SK-N-SH (cell line): Measurements from ENCODE around the gene DNAH14. TPM values are rescaled to one million over a fixed set of nuclear protein-coding genes. Genes with fewer than 3 reads are reported as not detected.

Source experiments
- CTCF ChIA-PET: fragments of 300-600, 350-600 bp; formaldehyde crosslinking; extraction: SDS; loops from one replicate; lab custom pipeline; 2021; lab: Yijun Ruan, JAX
- POLR2A ChIA-PET: fragments of 350-600 bp; sonication (Branson Sonifier 250); formaldehyde crosslinking; extraction: SDS; loops from one replicate; lab custom pipeline; 2020; ENCODE audit warnings: antibody characterized with exemption, inconsistent platforms; lab: Yijun Ruan, JAX
- DNase-seq: peaks from one replicate; pipeline ENCODE4 v3.0.0; 2012
- H2AFZ ChIP-seq: fragments of 200-600 bp; sonication (generic); 2 replicates; pipeline ENCODE4 v1.8.1; 2016; ENCODE audit warnings: antibody characterized with exemption, mild to moderate bottlenecking, low read depth
- H3F3A ChIP-seq: fragments of 200-600 bp; sonication (generic); replicated peaks from 2 replicates; pipeline ENCODE3; 2016; ENCODE audit warnings: antibody characterized with exemption, mild to moderate bottlenecking; ENCODE audit not compliant: insufficient read depth
- H3K27ac ChIP-seq, 2 experiments: fragments of 200-500 bp in 1 of 2; fragments of 200-600 bp in 1 of 2; sonication (Bioruptor generic) in 1 of 2; sonication (generic), shearing (Covaris generic) in 1 of 2; 2 replicates each; pipeline versions ENCODE4 v1.5.1 to v1.6.1; 2014 to 2016; ENCODE audit warnings: low read depth in 2 of 2, inconsistent platforms in 1 of 2, low read length in 1 of 2, mild to moderate bottlenecking in 1 of 2, mixed read lengths in 1 of 2
- H3K27me3 ChIP-seq: fragments of 200-600 bp; sonication (generic), shearing (Covaris generic); 2 replicates; pipeline ENCODE4 v1.6.1; 2016; ENCODE audit warnings: mixed run types; ENCODE audit not compliant: insufficient read depth
- H3K36me3 ChIP-seq, 2 experiments: fragments of 200-500 bp in 1 of 2; fragments of 200-600 bp in 1 of 2; sonication (Bioruptor generic) in 1 of 2; sonication (generic) in 1 of 2; replicated peaks in 1 of 2; 2 replicates each; pipeline versions ENCODE3 to v1.5.1; 2014 to 2016; ENCODE audit warnings: low read length in 1 of 2, mild to moderate bottlenecking in 1 of 2; ENCODE audit not compliant: insufficient read depth in 2 of 2, control insufficient read depth in 1 of 2
- H3K4me1 ChIP-seq, 2 experiments: fragments of 200-500 bp in 1 of 2; fragments of 200-600 bp in 1 of 2; sonication (Bioruptor generic) in 1 of 2; sonication (generic), shearing (Covaris generic) in 1 of 2; 2 replicates each; pipeline versions ENCODE4 v1.5.1 to v1.6.1; 2014 to 2016; ENCODE audit warnings: low read depth in 1 of 2, low read length in 1 of 2, mixed run types in 1 of 2; ENCODE audit not compliant: insufficient read depth in 2 of 2, control insufficient read depth in 1 of 2
- H3K4me2 ChIP-seq: fragments of 200-600 bp; sonication (generic), shearing (Covaris generic); 2 replicates; pipeline ENCODE4 v1.6.1; 2017; ENCODE audit warnings: mixed run types
- H3K4me3 ChIP-seq, 2 experiments: fragments of 200-500 bp in 1 of 2; fragments of 200-600 bp in 1 of 2; sonication (Bioruptor generic) in 1 of 2; sonication (generic), shearing (Covaris generic) in 1 of 2; 2 replicates each; pipeline versions ENCODE4 v1.5.1 to v1.8.1; 2014 to 2016; ENCODE audit warnings: low read depth in 2 of 2, inconsistent platforms in 1 of 2, low read length in 1 of 2, mild to moderate bottlenecking in 1 of 2, mixed read lengths in 1 of 2, moderate library complexity in 1 of 2
- H3K79me2 ChIP-seq: fragments of 200-600 bp; sonication (generic); 2 replicates; pipeline ENCODE4 v1.8.1; 2017; ENCODE audit warnings: mild to moderate bottlenecking; ENCODE audit not compliant: insufficient read depth
- H3K9ac ChIP-seq: fragments of 200-600 bp; sonication (generic); 2 replicates; pipeline ENCODE4 v1.6.1; 2017; ENCODE audit warnings: mixed run types
- H3K9me2 ChIP-seq: fragments of 200-600 bp; sonication (generic); 2 replicates; pipeline ENCODE4 v1.6.1; 2017; ENCODE audit warnings: mixed run types
- H3K9me3 ChIP-seq: fragments of 200-600 bp; sonication (generic); 2 replicates; pipeline ENCODE4 v1.6.1; 2017; ENCODE audit warnings: mixed run types, mild to moderate bottlenecking, moderate library complexity
- H4K20me1 ChIP-seq: fragments of 200-600 bp; sonication (generic); 2 replicates; pipeline ENCODE4 v1.6.1; 2017; ENCODE audit warnings: mild to moderate bottlenecking, mixed run types; ENCODE audit not compliant: insufficient read depth
- CHD2 ChIP-seq: fragments of 150-350 bp; IDR thresholded peaks from 2 replicates; pipeline ENCODE4 v1.6.1; 2018; ENCODE audit warnings: low read length; ENCODE audit not compliant: partially characterized antibody
- ELF1 ChIP-seq: IDR thresholded peaks from 2 replicates; pipeline ENCODE4 v1.4.0; 2012
- EP300 ChIP-seq, 2 experiments: IDR thresholded peaks; 2 replicates each; pipeline versions ENCODE4 v1.4.0 to v1.6.1; 2012; ENCODE audit warnings: borderline replicate concordance in 1 of 2, low read depth in 1 of 2, low read length in 1 of 2
- FOSL2 ChIP-seq: IDR thresholded peaks from 2 replicates; pipeline ENCODE4 v1.4.0; 2012; ENCODE audit warnings: low read depth, mild to moderate bottlenecking, moderate library complexity, borderline replicate concordance
- FOXM1 ChIP-seq: IDR thresholded peaks from 2 replicates; pipeline ENCODE4 v1.4.0; 2012; ENCODE audit warnings: low read depth, mild to moderate bottlenecking
- GATA2 ChIP-seq: sonication (generic); formaldehyde crosslinking; IDR thresholded peaks from 2 replicates; pipeline ENCODE4 v1.5.0; 2020; ENCODE audit warnings: mild to moderate bottlenecking, missing genetic modification reagents
- JUND ChIP-seq: IDR thresholded peaks from 2 replicates; pipeline ENCODE4 v1.4.0; 2012
- MEF2A ChIP-seq: IDR thresholded peaks from 2 replicates; pipeline ENCODE4 v1.4.0; 2012; ENCODE audit warnings: low read depth, borderline replicate concordance
- MXI1 ChIP-seq: IDR thresholded peaks from 2 replicates; pipeline ENCODE4 v1.6.1; 2012; ENCODE audit warnings: mild to moderate bottlenecking, low read depth, low read length, improper control_type of control experiment
- NFIC ChIP-seq: IDR thresholded peaks from 2 replicates; pipeline ENCODE4 v1.4.0; 2012; ENCODE audit warnings: borderline replicate concordance
- RCOR1 ChIP-seq: fragments of 150-350 bp; IDR thresholded peaks from 2 replicates; pipeline ENCODE4 v1.6.1; 2017; ENCODE audit warnings: antibody characterized with exemption, low read length
- RFX5 ChIP-seq: IDR thresholded peaks from 2 replicates; pipeline ENCODE4 v1.6.1; 2012; ENCODE audit warnings: mild to moderate bottlenecking, improper control_type of control experiment, low read length
- RXRA ChIP-seq: IDR thresholded peaks from 2 replicates; pipeline ENCODE4 v1.4.0; 2012; ENCODE audit warnings: low read depth, mild to moderate bottlenecking, borderline replicate concordance
- SMC3 ChIP-seq: IDR thresholded peaks from 2 replicates; pipeline ENCODE4 v1.6.1; 2012; ENCODE audit warnings: low read depth, low read length, improper control_type of control experiment
- TCF12 ChIP-seq: IDR thresholded peaks from 2 replicates; pipeline ENCODE4 v1.4.0; 2012
- TEAD4 ChIP-seq: IDR thresholded peaks from 2 replicates; pipeline ENCODE4 v1.4.0; 2012; ENCODE audit warnings: mild to moderate bottlenecking, borderline replicate concordance; ENCODE audit not compliant: insufficient read depth
- YY1 ChIP-seq: IDR thresholded peaks from 2 replicates; pipeline ENCODE4 v1.4.0; 2012; ENCODE audit warnings: low read depth, mild to moderate bottlenecking
- ZBTB33 ChIP-seq: IDR thresholded peaks from 2 replicates; pipeline ENCODE4 v1.4.0; 2012; ENCODE audit warnings: low read depth, borderline replicate concordance
- WGBS: methylation state at CpG from one replicate; pipeline ENCODE4 v1.1.6; 2017; ENCODE audit warnings: low lambda C conversion rate; 5-methylcytosine and 5-hydroxymethylcytosine counted together
- polyA plus RNA-seq, 3 experiments: library from polyadenylated mRNA; depleted of rRNA; stranded (reverse); fragments of >200 nt; gene quantifications; 2 replicates each; pipeline ENCODE4 v1.2.3, GENCODE V29; 2012
- TF ChIP-seq, protein P1 (sequence below): IDR thresholded peaks from 2 replicates; pipeline ENCODE4 v1.4.0; 2012; ENCODE audit warnings: low read depth

The DNAH14 gene
- polyA plus RNA-seq, 1 of the 3 experiments (the other 2 are of a cell fraction): 8.0 TPM

- H3K4me1 ChIP-seq: no peaks in the 10 kb centered on the region
- H3K79me2 ChIP-seq: no peaks in the 10 kb centered on the region
- no peaks in the 10 kb centered on the region for H3F3A ChIP-seq
- no peak overlapping the region for H3K4me2 ChIP-seq
- H3K27ac ChIP-seq: no peak overlapping the region
- H2AFZ ChIP-seq: no peak overlapping the region
- DNase-seq: no peak
- CTCF ChIA-PET: no interaction called here
- H3K4me3 ChIP-seq: no peak overlapping the region
- no peaks in the 10 kb centered on the region for H3K9me3 ChIP-seq
- H3K9ac ChIP-seq: no peak overlapping the region
- POLR2A ChIA-PET: no interaction called here
- no peaks in the 10 kb centered on the region for H3K36me3 ChIP-seq
- TF ChIP-seq JUND: no peak
- TF ChIP-seq MEF2A: no peak
- TF ChIP-seq ZBTB33: no peak
- no peak for TF ChIP-seq CHD2
- no peak for TF ChIP-seq TEAD4
- no peak for TF ChIP-seq RXRA
- no peaks in the 10 kb centered on the region for H4K20me1 ChIP-seq
- H3K9me2 ChIP-seq: peaks cover 1% of the 10 kb centered on the region; the same call in 1 of the 2 replicates
- no peaks in the 10 kb centered on the region for H3K27me3 ChIP-seq
Observed at GRCh38 chr1:225179686-225180085, 250.2 kb downstream of the DNAH14 start.

GRCh38 chr1:225182716-225183115 lies 253.2 kb downstream of the DNAH14 start:
- Histone ChIP-seq H3K27ac (no peak overlapping the region), H3K4me2 (no peak overlapping the region), H3K79me2 (no peaks in the 10 kb centered on the region), H3K9ac (no peak overlapping the region), H3K9me2 (no peaks in the 10 kb centered on the region), H3K4me3 (no peak overlapping the region), H3K36me3 (no peaks in the 10 kb centered on the region), H4K20me1 (no peaks in the 10 kb centered on the region), H2AFZ (no peak overlapping the region), H3F3A (no peaks in the 10 kb centered on the region), H3K9me3 (no peaks in the 10 kb centered on the region), H3K27me3 (no peaks in the 10 kb centered on the region), H3K4me1 (no peaks in the 10 kb centered on the region)
- TF ChIP-seq RCOR1: no peak
- TF ChIP-seq FOSL2: no peak
- TF ChIP-seq RXRA: no peak
- TF ChIP-seq YY1: no peak
- no peak for TF ChIP-seq EP300 (IDR thresholded peaks at IDR 0.05; ENCODE audit: borderline replicate concordance in 1 of 2, low read depth in 1 of 2, low read length in 1 of 2)
- TF ChIP-seq, protein P1, sequence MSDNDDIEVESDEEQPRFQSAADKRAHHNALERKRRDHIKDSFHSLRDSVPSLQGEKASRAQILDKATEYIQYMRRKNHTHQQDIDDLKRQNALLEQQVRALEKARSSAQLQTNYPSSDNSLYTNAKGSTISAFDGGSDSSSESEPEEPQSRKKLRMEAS: no peak
- no peak for TF ChIP-seq CHD2
- no peak for TF ChIP-seq GATA2
- no peak for TF ChIP-seq MXI1
- TF ChIP-seq TCF12: no peak
- TF ChIP-seq ELF1: no peak
- no peak for TF ChIP-seq FOXM1
- TF ChIP-seq RFX5: no peak
- no peak for TF ChIP-seq SMC3
- TF ChIP-seq TEAD4: no peak
- no peak for TF ChIP-seq JUND
- TF ChIP-seq NFIC: no peak
- DNase-seq: no peak
- POLR2A ChIA-PET: no interaction called here
- 83% methylated on average over 1 of the region's 1 CpG for WGBS
- CTCF ChIA-PET: no interaction called here
